Stomach (tissue), 4 donors: ENCODE data around the gene CD247.

Experiments used
- EP300 ChIP-seq: sonication (generic); formaldehyde crosslinking; IDR thresholded peaks from one replicate; pipeline ENCODE4 v1.6.1; 2017; ENCODE audit warnings: antibody characterized with exemption
- POLR2A ChIP-seq, 4 donors: fragments of 450-650 bp; IDR thresholded peaks; one replicate each; pipeline ENCODE4 v1.6.1; 2016; ENCODE audit warnings: antibody characterized with exemption in 4 of 4, control low read depth in 2 of 4, mild to moderate bottlenecking in 1 of 4, moderate library complexity in 1 of 4
- POLR2AphosphoS5 ChIP-seq, 3 donors: sonication (generic); formaldehyde crosslinking; IDR thresholded peaks; one replicate each; pipeline ENCODE4 v1.6.1; 2016; ENCODE audit warnings: antibody characterized with exemption in 3 of 3
- TF ChIP-seq, protein P1 (sequence below), 7 experiments: fragments of 450-650 bp in 4 of 7; fragments of 200-600 bp in 3 of 7; sonication (generic) in 3 of 7; IDR thresholded peaks; one replicate each; pipeline ENCODE4 v1.5.1; 2016 to 2019; ENCODE audit warnings: antibody characterized with exemption in 7 of 7, control low read depth in 2 of 7, mild to moderate bottlenecking in 1 of 7

DNA sequence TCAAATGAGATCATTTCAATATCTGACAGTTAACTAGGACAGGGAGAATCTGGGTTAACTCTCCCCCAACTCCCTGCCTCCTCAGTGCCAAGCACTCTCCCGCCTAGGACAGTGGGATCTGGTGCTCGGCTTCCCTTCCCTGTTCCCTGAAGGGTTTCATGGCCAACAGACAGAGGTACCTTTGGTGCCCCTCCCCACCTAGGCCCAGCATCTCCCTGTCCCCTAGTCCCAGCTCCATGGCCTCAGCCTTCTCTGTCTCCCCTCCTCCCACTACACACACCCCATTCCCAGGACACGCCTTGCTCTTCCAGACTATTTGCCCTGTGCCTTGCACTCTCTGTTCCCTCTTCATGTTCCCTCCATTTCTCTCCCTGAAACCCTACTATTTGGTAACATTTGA, 77.1 kb downstream of the CD247 start:
- TF ChIP-seq, protein P1, sequence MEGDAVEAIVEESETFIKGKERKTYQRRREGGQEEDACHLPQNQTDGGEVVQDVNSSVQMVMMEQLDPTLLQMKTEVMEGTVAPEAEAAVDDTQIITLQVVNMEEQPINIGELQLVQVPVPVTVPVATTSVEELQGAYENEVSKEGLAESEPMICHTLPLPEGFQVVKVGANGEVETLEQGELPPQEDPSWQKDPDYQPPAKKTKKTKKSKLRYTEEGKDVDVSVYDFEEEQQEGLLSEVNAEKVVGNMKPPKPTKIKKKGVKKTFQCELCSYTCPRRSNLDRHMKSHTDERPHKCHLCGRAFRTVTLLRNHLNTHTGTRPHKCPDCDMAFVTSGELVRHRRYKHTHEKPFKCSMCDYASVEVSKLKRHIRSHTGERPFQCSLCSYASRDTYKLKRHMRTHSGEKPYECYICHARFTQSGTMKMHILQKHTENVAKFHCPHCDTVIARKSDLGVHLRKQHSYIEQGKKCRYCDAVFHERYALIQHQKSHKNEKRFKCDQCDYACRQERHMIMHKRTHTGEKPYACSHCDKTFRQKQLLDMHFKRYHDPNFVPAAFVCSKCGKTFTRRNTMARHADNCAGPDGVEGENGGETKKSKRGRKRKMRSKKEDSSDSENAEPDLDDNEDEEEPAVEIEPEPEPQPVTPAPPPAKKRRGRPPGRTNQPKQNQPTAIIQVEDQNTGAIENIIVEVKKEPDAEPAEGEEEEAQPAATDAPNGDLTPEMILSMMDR (IDR thresholded peaks at IDR 0.05): no peak
- TF ChIP-seq POLR2A (IDR thresholded peaks at IDR 0.05) (no peak), POLR2AphosphoS5 (IDR thresholded peaks at IDR 0.05) (no peak), EP300 (no peak)
